Endothelial cell of umbilical vein (primary cell): ENCODE data around the gene DERL2.

Source experiments
- CTCF ChIP-seq, 2 donors: IDR thresholded peaks; 1 replicate in 1 of 2; 2 replicates in 1 of 2; pipeline ENCODE4 v1.5.1; 2011; ENCODE audit warnings: low read length in 2 of 2, mild to moderate bottlenecking in 2 of 2, moderate library complexity in 2 of 2, control low read depth in 1 of 2, inconsistent platforms in 1 of 2, low read depth in 1 of 2; ENCODE audit not compliant: insufficient read depth in 1 of 2; ENCODE audit errors: extremely low read depth in 1 of 2
- JUN ChIP-seq: IDR thresholded peaks from 2 replicates; pipeline ENCODE4 v1.6.1; 2011; ENCODE audit warnings: borderline replicate concordance, low read depth; ENCODE audit not compliant: insufficient read length, insufficient read depth
- POLR2AphosphoS5 ChIP-seq: IDR thresholded peaks from 2 replicates; pipeline ENCODE4 v1.6.1; 2012; ENCODE audit warnings: low read depth, mild to moderate bottlenecking, control low read depth, low read length, moderate library complexity; ENCODE audit not compliant: insufficient read depth

- TF ChIP-seq JUN (no peak), CTCF (IDR thresholded peaks at IDR 0.05; ENCODE audit: extremely low read depth in 1 of 2, insufficient read depth in 1 of 2, low read depth in 1 of 2, low read length in 2 of 2) (no peak), POLR2AphosphoS5 (no peak)
Observed at GRCh38 chr17:5444209-5444608, 41.8 kb downstream of the DERL2 start.
